ENCODE data around the gene BRCC3. TPM values are rescaled to one million over a fixed set of nuclear protein-coding genes. Genes with fewer than 3 reads are reported as not detected.
"Not testable (repeated sequence)": the region's sequence is repeated elsewhere in the genome, so short reads cannot be mapped to it uniquely, and the experiment has no call there.

BRCC3 gene
- total RNA-seq, 1 experiment from 2014 or later, result 21.3 TPM

GRCh38 chrX:155144926-155145325, 73.6 kb downstream of the BRCC3 start:
- TF ChIP-seq CBX3 (IDR thresholded peaks at IDR 0.05; ENCODE audit: low read depth) (no peak), ZBTB33 (IDR thresholded peaks at IDR 0.05; ENCODE audit: extremely low read depth, insufficient replicate concordance, low read length) (no peak), MAX (IDR thresholded peaks at IDR 0.05) (no peak), POLR2A (IDR thresholded peaks at IDR 0.05; ENCODE audit: borderline replicate concordance, extremely low read depth, insufficient read depth, insufficient read length) (no peak), TCF7L2 (IDR thresholded peaks at IDR 0.05; ENCODE audit: borderline replicate concordance, extremely low read depth, insufficient read depth, insufficient read length) (no peak), EGR1 (IDR thresholded peaks at IDR 0.05; ENCODE audit: low read depth) (no peak), ZFX (IDR thresholded peaks at IDR 0.05) (no peak), RAD21 (IDR thresholded peaks at IDR 0.05; ENCODE audit: low read depth) (no peak)
- TF ChIP-seq, protein P1, sequence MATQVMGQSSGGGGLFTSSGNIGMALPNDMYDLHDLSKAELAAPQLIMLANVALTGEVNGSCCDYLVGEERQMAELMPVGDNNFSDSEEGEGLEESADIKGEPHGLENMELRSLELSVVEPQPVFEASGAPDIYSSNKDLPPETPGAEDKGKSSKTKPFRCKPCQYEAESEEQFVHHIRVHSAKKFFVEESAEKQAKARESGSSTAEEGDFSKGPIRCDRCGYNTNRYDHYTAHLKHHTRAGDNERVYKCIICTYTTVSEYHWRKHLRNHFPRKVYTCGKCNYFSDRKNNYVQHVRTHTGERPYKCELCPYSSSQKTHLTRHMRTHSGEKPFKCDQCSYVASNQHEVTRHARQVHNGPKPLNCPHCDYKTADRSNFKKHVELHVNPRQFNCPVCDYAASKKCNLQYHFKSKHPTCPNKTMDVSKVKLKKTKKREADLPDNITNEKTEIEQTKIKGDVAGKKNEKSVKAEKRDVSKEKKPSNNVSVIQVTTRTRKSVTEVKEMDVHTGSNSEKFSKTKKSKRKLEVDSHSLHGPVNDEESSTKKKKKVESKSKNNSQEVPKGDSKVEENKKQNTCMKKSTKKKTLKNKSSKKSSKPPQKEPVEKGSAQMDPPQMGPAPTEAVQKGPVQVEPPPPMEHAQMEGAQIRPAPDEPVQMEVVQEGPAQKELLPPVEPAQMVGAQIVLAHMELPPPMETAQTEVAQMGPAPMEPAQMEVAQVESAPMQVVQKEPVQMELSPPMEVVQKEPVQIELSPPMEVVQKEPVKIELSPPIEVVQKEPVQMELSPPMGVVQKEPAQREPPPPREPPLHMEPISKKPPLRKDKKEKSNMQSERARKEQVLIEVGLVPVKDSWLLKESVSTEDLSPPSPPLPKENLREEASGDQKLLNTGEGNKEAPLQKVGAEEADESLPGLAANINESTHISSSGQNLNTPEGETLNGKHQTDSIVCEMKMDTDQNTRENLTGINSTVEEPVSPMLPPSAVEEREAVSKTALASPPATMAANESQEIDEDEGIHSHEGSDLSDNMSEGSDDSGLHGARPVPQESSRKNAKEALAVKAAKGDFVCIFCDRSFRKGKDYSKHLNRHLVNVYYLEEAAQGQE (IDR thresholded peaks at IDR 0.05; ENCODE audit: low read depth), result no peak
- TF ChIP-seq, protein P2, sequence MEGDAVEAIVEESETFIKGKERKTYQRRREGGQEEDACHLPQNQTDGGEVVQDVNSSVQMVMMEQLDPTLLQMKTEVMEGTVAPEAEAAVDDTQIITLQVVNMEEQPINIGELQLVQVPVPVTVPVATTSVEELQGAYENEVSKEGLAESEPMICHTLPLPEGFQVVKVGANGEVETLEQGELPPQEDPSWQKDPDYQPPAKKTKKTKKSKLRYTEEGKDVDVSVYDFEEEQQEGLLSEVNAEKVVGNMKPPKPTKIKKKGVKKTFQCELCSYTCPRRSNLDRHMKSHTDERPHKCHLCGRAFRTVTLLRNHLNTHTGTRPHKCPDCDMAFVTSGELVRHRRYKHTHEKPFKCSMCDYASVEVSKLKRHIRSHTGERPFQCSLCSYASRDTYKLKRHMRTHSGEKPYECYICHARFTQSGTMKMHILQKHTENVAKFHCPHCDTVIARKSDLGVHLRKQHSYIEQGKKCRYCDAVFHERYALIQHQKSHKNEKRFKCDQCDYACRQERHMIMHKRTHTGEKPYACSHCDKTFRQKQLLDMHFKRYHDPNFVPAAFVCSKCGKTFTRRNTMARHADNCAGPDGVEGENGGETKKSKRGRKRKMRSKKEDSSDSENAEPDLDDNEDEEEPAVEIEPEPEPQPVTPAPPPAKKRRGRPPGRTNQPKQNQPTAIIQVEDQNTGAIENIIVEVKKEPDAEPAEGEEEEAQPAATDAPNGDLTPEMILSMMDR (IDR thresholded peaks at IDR 0.05 in 2 of 3, conservative IDR thresholded peaks at IDR 0.05 in 1 of 3; ENCODE audit: borderline replicate concordance in 1 of 3, insufficient read depth in 1 of 3, low read depth in 2 of 3, low read length in 2 of 3), result no peak

DNA sequence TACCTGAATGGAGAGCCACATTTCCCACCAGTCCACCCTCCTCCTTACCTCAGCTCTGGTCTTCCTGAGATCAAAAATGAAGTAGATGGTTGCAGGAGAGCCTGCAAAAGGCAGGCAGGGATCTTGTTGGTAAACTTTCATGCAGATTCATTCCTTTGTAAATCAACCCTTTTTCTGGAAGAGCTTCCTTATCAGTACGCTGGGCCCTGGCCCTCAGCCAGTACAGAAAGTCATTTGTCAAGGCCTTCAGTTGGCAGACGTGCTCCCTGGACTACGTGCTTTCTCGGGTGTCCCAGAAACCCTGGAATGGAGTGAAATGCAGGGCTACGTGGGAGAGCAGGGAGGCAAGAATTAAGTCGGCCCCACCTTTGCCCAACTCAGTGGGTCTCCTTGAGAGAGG, 76.3 kb downstream of the BRCC3 start:
- H3K9me2 ChIP-seq (ENCODE audit: insufficient read depth); H3K79me2 ChIP-seq (ENCODE audit: insufficient read depth, low read length); H3K9me3 ChIP-seq (ENCODE audit: control insufficient read depth in 1 of 2, insufficient read depth in 1 of 2, low read depth in 1 of 2, low read length in 2 of 2); BruUV-seq (replicated peaks); H4K20me1 ChIP-seq (ENCODE audit: insufficient read depth); H3K27ac ChIP-seq (ENCODE audit: low read depth, low read length); DNase-seq (ENCODE audit: low read depth, low spot score); H3K9ac ChIP-seq (ENCODE audit: low read length); H3K4me2 ChIP-seq (ENCODE audit: low read length); H2AFZ ChIP-seq (ENCODE audit: low read depth, low read length, poor library complexity, severe bottlenecking); H3K4me1 ChIP-seq (ENCODE audit: control insufficient read depth in 1 of 2, insufficient read depth in 2 of 2, low read length in 2 of 2); ATAC-seq; H3K36me3 ChIP-seq (ENCODE audit: control insufficient read depth in 1 of 2, insufficient read depth in 2 of 2, low read length in 2 of 2); CTCF ChIA-PET; POLR2A ChIA-PET; H3K4me3 ChIP-seq (replicated peaks in 1 of 2; ENCODE audit: low read depth in 1 of 2, low read length in 2 of 2); H3K27me3 ChIP-seq (ENCODE audit: insufficient read depth, low read length); RAD21 ChIA-PET (ENCODE audit: low non-redundant PET in 1 of 2, low total read pairs in 2 of 2, uncharacterized antibody in 2 of 2, unreplicated experiment in 2 of 2): not testable (repeated sequence)
- intact Hi-C loops (cut with micrococcal nuclease), result loop anchor here (2.0 to 5.0 kb wide), 2 partner anchors 167 to 230 kb away; no protein-coding TSS in a partner anchor

More at GRCh38 chrX:155144926-155145325, 73.6 kb downstream of the BRCC3 start:
- ATAC-seq (no peak), DNase-seq (ENCODE audit: low read depth, low spot score) (no peak)
- ChIA-PET RAD21 (ENCODE audit: low non-redundant PET in 1 of 2, low total read pairs in 2 of 2, uncharacterized antibody in 2 of 2, unreplicated experiment in 2 of 2) (no interaction called here), POLR2A (no interaction called here), CTCF (no interaction called here)
- Histone ChIP-seq H3K79me2 (ENCODE audit: insufficient read depth, low read length) (no peaks in the 10 kb centered on the region), H3K27me3 (ENCODE audit: insufficient read depth, low read length) (no peaks in the 10 kb centered on the region), H4K20me1 (ENCODE audit: insufficient read depth) (no peaks in the 10 kb centered on the region), H2AFZ (ENCODE audit: low read depth, low read length, poor library complexity, severe bottlenecking) (no peak overlapping the region), H3K36me3 (ENCODE audit: control insufficient read depth in 1 of 2, insufficient read depth in 2 of 2, low read length in 2 of 2) (no peaks in the 10 kb centered on the region), H3K9me3 (ENCODE audit: control insufficient read depth in 1 of 2, insufficient read depth in 1 of 2, low read depth in 1 of 2, low read length in 2 of 2) (no peaks in the 10 kb centered on the region), H3K4me1 (ENCODE audit: control insufficient read depth in 1 of 2, insufficient read depth in 2 of 2, low read length in 2 of 2) (no peaks in the 10 kb centered on the region), H3K9me2 (ENCODE audit: insufficient read depth) (no peaks in the 10 kb centered on the region), H3K27ac (ENCODE audit: low read depth, low read length) (no peak overlapping the region), H3K9ac (ENCODE audit: low read length) (no peak overlapping the region), H3K4me3 (replicated peaks in 1 of 2; ENCODE audit: low read depth in 1 of 2, low read length in 2 of 2) (no peak overlapping the region), H3K4me2 (ENCODE audit: low read length) (no peak overlapping the region)
- BruUV-seq (replicated peaks), result no TSS peak
- intact Hi-C loops (cut with micrococcal nuclease), result loop anchor here (5.0 kb wide), 1 partner anchor 228 kb away; no protein-coding TSS in a partner anchor
